Fibroblast of mammary gland (primary cell): ENCODE data around the gene SRR.

Source experiments
- DNase-seq: peaks from one replicate; pipeline ENCODE4 v3.0.0-alpha.2; 2010; ENCODE audit warnings: low read depth
- H3K4me3 ChIP-seq: 2 replicates; pipeline ENCODE4 v1.5.1; 2011; ENCODE audit warnings: low read depth, mild to moderate bottlenecking, low read length, moderate library complexity; ENCODE audit not compliant: control insufficient read depth
- CTCF ChIP-seq: conservative IDR thresholded peaks from 2 replicates; pipeline ENCODE4 v1.5.1; 2011; ENCODE audit warnings: low read depth, low read length, inconsistent platforms; ENCODE audit not compliant: control insufficient read depth, insufficient read depth

SRR gene

GRCh38 chr17:2275722-2276121 lies 28.0 kb upstream of the SRR start:
- H3K4me3 ChIP-seq = no peak overlapping the region
- no peak for DNase-seq
- TF ChIP-seq CTCF = no peak

DNA sequence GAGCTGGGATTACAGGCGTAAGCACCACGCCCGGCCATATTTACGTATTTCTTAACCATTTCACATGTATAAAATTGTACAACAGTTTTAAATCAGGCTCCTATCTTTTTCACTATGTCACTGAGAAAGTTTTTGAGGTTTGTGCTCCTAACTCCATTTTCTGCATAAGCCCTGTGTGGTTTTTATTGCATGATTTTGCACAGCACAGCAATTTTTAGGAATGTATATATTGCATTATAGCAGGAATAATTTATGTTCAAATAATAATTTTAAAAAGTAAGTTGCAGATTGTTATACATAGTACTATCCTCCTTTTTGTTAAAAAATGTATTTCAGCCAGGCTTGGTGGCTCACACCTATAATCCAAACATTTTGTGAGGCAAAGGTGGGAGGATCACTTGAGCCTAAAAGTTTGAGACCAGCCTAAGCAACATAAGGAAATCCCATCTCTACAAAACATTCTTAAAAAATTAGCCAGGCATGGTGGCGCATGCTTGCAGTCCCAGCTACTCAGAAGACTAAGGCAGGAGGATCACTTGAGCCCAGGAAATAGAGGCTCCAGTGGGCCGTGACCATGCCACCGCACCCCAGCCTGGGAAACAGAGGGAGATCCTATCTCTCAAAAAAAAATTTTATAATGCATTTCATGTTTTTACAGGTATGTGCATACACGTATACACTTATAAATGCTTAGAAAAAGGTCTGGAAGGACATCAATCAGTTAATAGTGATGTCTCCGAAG lies 26.1 kb upstream of the SRR start:
- no peak for DNase-seq
- no peak for TF ChIP-seq CTCF
- no peak overlapping the region for H3K4me3 ChIP-seq

DNA sequence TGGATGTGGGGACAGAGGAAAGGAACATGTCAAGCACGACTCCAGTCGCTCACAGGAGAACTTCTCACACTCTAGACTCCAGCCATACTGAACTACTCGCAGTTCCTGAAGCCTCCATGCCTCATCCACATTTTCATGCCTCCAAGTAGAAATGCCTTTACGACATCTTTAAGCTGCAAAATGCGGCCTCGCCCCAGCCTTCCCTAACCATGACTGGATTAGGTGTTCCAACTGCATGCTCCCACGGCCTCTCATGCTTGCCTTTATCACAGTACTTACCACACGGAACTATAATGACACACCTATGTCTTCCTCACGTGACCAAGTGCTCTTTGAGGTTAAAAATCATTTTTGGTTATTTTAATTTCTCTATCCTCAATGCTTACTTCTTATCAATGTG lies 24.0 kb upstream of the SRR start:
- no peak for TF ChIP-seq CTCF
- no peak for DNase-seq
- no peak overlapping the region for H3K4me3 ChIP-seq

- TF ChIP-seq CTCF = peak; percentile 59
- H3K4me3 ChIP-seq = no peak overlapping the region
- DNase-seq = peak; percentile 89
These were observed 21.4 kb upstream of the SRR start for GRCh38 chr17:2282297-2282873.

- peak; percentile 27 for DNase-seq
- H3K4me3 ChIP-seq = no peak overlapping the region
- TF ChIP-seq CTCF = no peak
These were observed 20.4 kb upstream of the SRR start for GRCh38 chr17:2283302-2283701.

DNA sequence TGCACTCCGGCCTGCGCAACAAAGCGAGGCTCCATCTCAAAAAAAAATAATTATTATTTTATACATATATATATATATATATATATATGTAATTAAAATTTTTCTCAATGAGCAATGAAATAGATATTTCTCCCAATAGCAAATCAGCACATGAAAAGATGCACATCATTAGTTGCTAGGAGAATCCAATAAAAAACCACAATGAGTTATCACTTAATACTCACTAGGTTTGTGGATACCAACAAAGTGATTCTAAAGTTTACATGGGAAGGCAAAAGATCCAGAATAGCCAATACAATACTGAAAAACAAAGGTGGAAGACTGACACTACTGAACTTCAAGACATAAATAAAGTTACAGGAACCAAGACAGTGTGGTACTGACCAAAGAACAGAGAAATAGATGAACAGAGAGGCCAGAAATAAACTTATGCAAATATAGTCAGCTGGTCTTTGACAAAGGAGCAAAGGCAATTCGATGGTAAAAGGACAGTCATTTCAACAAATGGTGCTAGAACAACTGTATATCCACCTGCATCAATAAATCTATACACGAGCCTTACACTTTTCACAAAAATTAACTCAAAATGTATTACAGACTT lies 13.8 kb upstream of the SRR start:
- H3K4me3 ChIP-seq = no peak overlapping the region
- DNase-seq = peak; percentile 32
- TF ChIP-seq CTCF = no peak
